Neural crest cell (in vitro differentiated cells): Measurements from ENCODE around the gene AMER1. TPM values are rescaled to one million over a fixed set of nuclear protein-coding genes. Genes with fewer than 3 reads are reported as not detected.

ENCODE experiments used
- DNase-seq: peaks from one replicate; pipeline ENCODE4 v3.0.0; 2021; ENCODE audit warnings: low read depth, mixed read lengths, low spot score
- H3K27ac Mint-ChIP-seq: one replicate; pipeline ENCODE4 v1.8.0; 2021; ENCODE audit warnings: mild to moderate bottlenecking, mixed read lengths; ENCODE audit not compliant: unreplicated experiment
- H3K27me3 Mint-ChIP-seq: 2 replicates; pipeline ENCODE4 v1.8.0; 2021; ENCODE audit warnings: low read depth, mild to moderate bottlenecking, mixed read lengths
- H3K36me3 Mint-ChIP-seq: 2 replicates; pipeline ENCODE4 v1.8.0; 2021; ENCODE audit warnings: low read depth, mild to moderate bottlenecking, mixed read lengths
- H3K4me1 Mint-ChIP-seq: 2 replicates; pipeline ENCODE4 v1.8.0; 2021; ENCODE audit warnings: mixed read lengths
- H3K4me3 Mint-ChIP-seq: one replicate; pipeline ENCODE4 v1.8.0; 2021; ENCODE audit warnings: mild to moderate bottlenecking, mixed read lengths
- H3K9me3 Mint-ChIP-seq: 2 replicates; pipeline ENCODE4 v1.8.0; 2021; ENCODE audit warnings: mixed read lengths
- total RNA-seq: library from RNA; stranded (reverse); gene quantifications from 2 replicates; pipeline ENCODE4 v1.2.1, GENCODE V29; 2021
- TF ChIP-seq, protein P1 (sequence below): fragments of 200-600 bp; sonication (generic); conservative IDR thresholded peaks from 2 replicates; pipeline ENCODE4 v1.5.0; 2021; ENCODE audit warnings: antibody characterized with exemption, mild to moderate bottlenecking

Gene AMER1
- total RNA-seq, 1 donor from 2014 or later = 12.8 TPM

DNA sequence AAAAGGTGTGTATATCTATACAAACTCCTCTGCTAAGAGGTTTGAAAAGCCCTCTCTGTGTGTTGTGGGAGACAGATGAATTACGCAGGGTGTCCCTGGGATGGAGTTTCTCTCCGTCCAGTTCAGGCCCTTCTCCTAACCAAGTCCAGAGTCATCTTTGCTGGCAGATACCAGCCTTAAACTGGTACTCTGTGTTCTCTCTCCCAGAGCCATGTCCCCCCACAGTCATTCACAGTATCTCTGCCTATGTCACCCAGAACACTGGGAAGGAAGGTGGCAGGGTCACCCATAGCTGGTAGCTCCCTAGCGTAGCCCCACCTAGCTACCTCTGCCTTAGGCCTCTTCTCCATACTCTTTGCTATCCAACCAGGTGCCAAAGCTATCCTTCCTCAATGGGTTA, 8.9 kb downstream of the AMER1 start:
- peaks cover 3% of the 10 kb centered on the region for H3K9me3 Mint-ChIP-seq
- TF ChIP-seq, protein P1, sequence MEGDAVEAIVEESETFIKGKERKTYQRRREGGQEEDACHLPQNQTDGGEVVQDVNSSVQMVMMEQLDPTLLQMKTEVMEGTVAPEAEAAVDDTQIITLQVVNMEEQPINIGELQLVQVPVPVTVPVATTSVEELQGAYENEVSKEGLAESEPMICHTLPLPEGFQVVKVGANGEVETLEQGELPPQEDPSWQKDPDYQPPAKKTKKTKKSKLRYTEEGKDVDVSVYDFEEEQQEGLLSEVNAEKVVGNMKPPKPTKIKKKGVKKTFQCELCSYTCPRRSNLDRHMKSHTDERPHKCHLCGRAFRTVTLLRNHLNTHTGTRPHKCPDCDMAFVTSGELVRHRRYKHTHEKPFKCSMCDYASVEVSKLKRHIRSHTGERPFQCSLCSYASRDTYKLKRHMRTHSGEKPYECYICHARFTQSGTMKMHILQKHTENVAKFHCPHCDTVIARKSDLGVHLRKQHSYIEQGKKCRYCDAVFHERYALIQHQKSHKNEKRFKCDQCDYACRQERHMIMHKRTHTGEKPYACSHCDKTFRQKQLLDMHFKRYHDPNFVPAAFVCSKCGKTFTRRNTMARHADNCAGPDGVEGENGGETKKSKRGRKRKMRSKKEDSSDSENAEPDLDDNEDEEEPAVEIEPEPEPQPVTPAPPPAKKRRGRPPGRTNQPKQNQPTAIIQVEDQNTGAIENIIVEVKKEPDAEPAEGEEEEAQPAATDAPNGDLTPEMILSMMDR = no peak
- no peaks in the 10 kb centered on the region for H3K27me3 Mint-ChIP-seq
- H3K4me1 Mint-ChIP-seq = no peaks in the 10 kb centered on the region
- H3K27ac Mint-ChIP-seq = no peak overlapping the region
- no peak overlapping the region for H3K4me3 Mint-ChIP-seq
- no peak for DNase-seq
- peaks cover 8% of the 10 kb centered on the region for H3K36me3 Mint-ChIP-seq

DNA sequence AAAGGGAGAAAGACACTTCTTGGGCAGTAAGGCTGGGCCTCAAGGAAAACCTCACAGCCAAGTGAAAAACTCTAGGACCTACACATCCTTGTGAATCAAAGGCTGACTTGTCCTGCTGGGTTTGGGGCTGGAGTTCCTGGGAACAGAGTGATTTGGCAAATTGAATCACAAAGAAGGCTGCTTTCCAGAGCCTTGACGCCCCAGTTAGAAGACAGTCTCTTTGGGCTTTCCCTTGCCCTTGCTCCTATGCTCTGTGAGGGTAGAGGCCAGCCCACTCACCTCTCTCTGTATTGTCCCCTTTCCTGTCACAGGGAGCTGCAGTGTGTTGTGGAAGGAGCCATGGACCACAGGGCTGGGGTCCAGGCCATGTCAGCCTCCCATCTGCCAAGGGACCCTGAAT, 9.6 kb downstream of the AMER1 start:
- no peak for DNase-seq
- no peaks in the 10 kb centered on the region for H3K4me1 Mint-ChIP-seq
- TF ChIP-seq, protein P1 = no peak
- no peak overlapping the region for H3K27ac Mint-ChIP-seq
- H3K4me3 Mint-ChIP-seq = no peak overlapping the region
- peaks cover 3% of the 10 kb centered on the region for H3K9me3 Mint-ChIP-seq
- peaks cover 11% of the 10 kb centered on the region for H3K36me3 Mint-ChIP-seq
- H3K27me3 Mint-ChIP-seq = no peaks in the 10 kb centered on the region

DNA sequence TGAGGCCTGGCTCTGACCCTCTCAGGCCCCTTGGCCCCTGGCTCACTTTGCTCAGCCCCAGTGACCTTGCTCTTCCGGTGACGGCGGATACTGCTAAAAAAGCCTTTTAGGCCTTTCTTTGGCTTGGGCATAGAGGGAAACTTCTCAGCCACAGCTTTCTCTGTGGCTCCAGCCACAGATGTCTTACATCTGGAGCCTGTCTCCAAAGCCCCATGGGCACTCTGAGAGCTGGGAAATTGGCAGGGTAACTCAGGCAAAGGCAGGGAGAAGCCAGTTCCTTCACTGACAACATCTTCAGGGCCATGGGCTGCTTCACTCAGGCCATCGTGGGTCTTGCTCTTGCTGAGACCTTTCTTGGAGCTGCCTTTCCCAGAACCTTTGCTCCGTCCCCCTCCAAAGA, 12.8 kb downstream of the AMER1 start:
- TF ChIP-seq, protein P1 = no peak
- Mint-ChIP-seq H3K27me3 (no peaks in the 10 kb centered on the region), H3K9me3 (peaks cover 3% of the 10 kb centered on the region), H3K36me3 (peaks cover 11% of the 10 kb centered on the region), H3K27ac (no peak overlapping the region), H3K4me1 (no peaks in the 10 kb centered on the region), H3K4me3 (no peak overlapping the region)
- no peak for DNase-seq

DNA sequence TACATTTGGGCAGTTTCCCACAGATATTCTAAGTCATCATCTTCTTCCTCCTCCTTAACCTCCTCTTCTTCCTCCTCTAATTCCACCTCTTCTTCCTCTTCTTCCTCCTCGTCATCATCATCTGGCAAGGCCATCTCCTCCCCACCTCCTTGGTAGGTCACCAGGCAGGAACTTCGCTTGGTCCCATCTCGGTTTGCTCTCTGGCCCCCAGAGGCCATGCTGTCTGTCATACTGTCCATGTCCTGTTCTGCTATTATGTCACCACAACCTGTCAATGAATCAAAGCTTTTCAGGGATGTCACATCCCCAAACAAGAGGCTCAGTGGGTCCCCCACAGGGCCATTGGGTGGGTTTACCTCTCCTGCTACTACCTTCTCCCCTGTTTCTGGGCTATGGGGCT, 13.5 kb downstream of the AMER1 start:
- no peaks in the 10 kb centered on the region for H3K4me1 Mint-ChIP-seq
- H3K27me3 Mint-ChIP-seq = no peaks in the 10 kb centered on the region
- H3K36me3 Mint-ChIP-seq = peaks cover 11% of the 10 kb centered on the region
- H3K27ac Mint-ChIP-seq = peak overlapping the region; percentile 14
- no peak for DNase-seq
- TF ChIP-seq, protein P1 = no peak
- peaks cover 3% of the 10 kb centered on the region for H3K9me3 Mint-ChIP-seq
- H3K4me3 Mint-ChIP-seq = no peak overlapping the region

DNA sequence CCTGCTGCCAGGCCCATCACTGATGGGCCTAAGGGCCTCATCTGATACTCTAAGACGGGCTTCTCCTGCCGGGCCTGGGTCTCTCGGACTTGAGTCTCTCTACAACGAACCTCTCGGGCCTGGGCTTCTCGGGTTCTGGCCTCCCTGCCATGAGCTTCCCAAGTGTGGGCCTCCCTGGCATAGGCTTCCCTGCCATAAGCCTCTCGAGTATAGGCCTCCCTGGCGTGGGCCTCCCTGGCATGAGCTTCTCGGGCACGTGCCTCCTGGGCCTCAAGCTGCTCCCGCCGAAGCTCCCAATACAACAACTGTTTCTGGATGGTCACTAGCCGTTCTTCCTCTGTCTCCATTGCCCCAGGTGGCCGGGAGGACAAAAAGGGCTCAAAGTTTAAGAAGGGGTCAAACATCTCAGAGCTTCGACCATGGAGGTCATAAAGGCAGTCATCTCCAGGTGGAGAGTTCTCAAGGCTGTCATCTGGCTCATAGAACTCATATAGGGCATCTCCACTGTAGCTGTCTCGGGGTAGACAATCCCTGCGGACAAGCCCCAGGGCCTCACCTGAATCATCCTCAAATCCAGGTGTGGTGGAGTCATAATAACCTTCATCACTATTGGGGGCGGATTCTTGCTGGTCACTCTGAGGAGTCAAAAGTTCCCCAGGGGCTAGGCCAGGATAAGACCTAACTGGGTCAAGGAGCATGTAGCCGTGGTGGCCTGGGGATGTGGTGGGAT, 14.1 kb downstream of the AMER1 start:
- no peak for DNase-seq
- TF ChIP-seq, protein P1 = no peak

More for the DNA sequence above, 14.1 kb downstream of the AMER1 start:
- H3K4me3 Mint-ChIP-seq = no peak overlapping the region
- no peaks in the 10 kb centered on the region for H3K27me3 Mint-ChIP-seq
- H3K27ac Mint-ChIP-seq = no peak overlapping the region
- H3K36me3 Mint-ChIP-seq = peaks cover 11% of the 10 kb centered on the region
- peaks cover 3% of the 10 kb centered on the region for H3K9me3 Mint-ChIP-seq
- no peaks in the 10 kb centered on the region for H3K4me1 Mint-ChIP-seq
